ENCODE measurements around the gene GAL3ST1. TPM values are rescaled to one million over a fixed set of nuclear protein-coding genes. Genes with fewer than 3 reads are reported as not detected.
"Not testable (repeated sequence)": the region's sequence is repeated elsewhere in the genome, so short reads cannot be mapped to it uniquely, and the experiment has no call there.

GAL3ST1 gene
- total RNA-seq, 1 donor from 2014 or later: 0.19 TPM

- DNase-seq (ENCODE audit: missing footprints): no peak
- intact Hi-C loops (cut with DNase I): no loop called here
- no peak for ATAC-seq
These were observed 27.6 kb upstream of the GAL3ST1 start for GRCh38 chr22:30602049-30602448.

- ATAC-seq: no peak
- no peak for DNase-seq (ENCODE audit: missing footprints)
- intact Hi-C loops (cut with DNase I): no loop called here
These were observed 27.0 kb upstream of the GAL3ST1 start for GRCh38 chr22:30601464-30601863.

GRCh38 chr22:30600921-30601320, 26.5 kb upstream of the GAL3ST1 start:
- intact Hi-C loops (cut with DNase I): no loop called here
- ATAC-seq (no peak), DNase-seq (ENCODE audit: missing footprints) (no peak)

GRCh38 chr22:30598986-30599385, 24.5 kb upstream of the GAL3ST1 start:
- intact Hi-C loops (cut with DNase I): no loop called here
- no peak for ATAC-seq
- no peak for DNase-seq (ENCODE audit: missing footprints)

GRCh38 chr22:30596886-30597285, 22.4 kb upstream of the GAL3ST1 start:
- DNase-seq (ENCODE audit: missing footprints) (peak; percentile 57), ATAC-seq (no peak)
- intact Hi-C loops (cut with DNase I): no loop called here

GRCh38 chr22:30596199-30596598, 21.7 kb upstream of the GAL3ST1 start:
- ATAC-seq (no peak), DNase-seq (ENCODE audit: missing footprints) (no peak)
- intact Hi-C loops (cut with DNase I): no loop called here

GRCh38 chr22:30592360-30592713, 17.9 kb upstream of the GAL3ST1 start:
- not testable (repeated sequence) for ATAC-seq; DNase-seq (ENCODE audit: missing footprints)
- intact Hi-C loops (cut with DNase I): loop anchor here (2.0 kb wide), 1 partner anchor 42 kb away; the partner anchor contains the start of gene SLC35E4

- peak; percentile 96 for DNase-seq (ENCODE audit: missing footprints)
- ATAC-seq: peak; percentile 100
- intact Hi-C loops (cut with DNase I): loop anchor here (2.0 kb wide), 1 partner anchor 43 kb away; the partner anchor contains the start of gene SLC35E4
These were observed 17.3 kb upstream of the GAL3ST1 start, which contains the start of gene PES1 for GRCh38 chr22:30591588-30592359. Gene PES1, minus strand, starts transcription at chr22:30591910. Its CDS starts 77 bp downstream, at chr22:30591833.

GRCh38 chr22:30591191-30591587, 16.7 kb upstream of the GAL3ST1 start:
- intact Hi-C loops (cut with DNase I): no loop called here

GRCh38 chr22:30586414-30586813, 11.9 kb upstream of the GAL3ST1 start:
- no peak for DNase-seq (ENCODE audit: missing footprints)
- ATAC-seq: no peak
- intact Hi-C loops (cut with DNase I): no loop called here

More at GRCh38 chr22:30591191-30591587, 16.7 kb upstream of the GAL3ST1 start:
- DNase-seq (ENCODE audit: missing footprints) (no peak), ATAC-seq (no peak)

GRCh38 chr22:30584441-30584840, 10.0 kb upstream of the GAL3ST1 start:
- intact Hi-C loops (cut with DNase I): no loop called here
- ATAC-seq (no peak), DNase-seq (ENCODE audit: missing footprints) (no peak)

- DNase-seq (ENCODE audit: missing footprints) (no peak), ATAC-seq (no peak)
- intact Hi-C loops (cut with DNase I): no loop called here
These were observed 8.5 kb upstream of the GAL3ST1 start for GRCh38 chr22:30582788-30583545.

GRCh38 chr22:30582051-30582450, 7.6 kb upstream of the GAL3ST1 start:
- DNase-seq (ENCODE audit: missing footprints) (no peak), ATAC-seq (no peak)
- intact Hi-C loops (cut with DNase I): no loop called here

GRCh38 chr22:30580896-30581295, 6.4 kb upstream of the GAL3ST1 start:
- ATAC-seq (no peak), DNase-seq (ENCODE audit: missing footprints) (no peak)
- intact Hi-C loops (cut with DNase I): no loop called here

GRCh38 chr22:30578481-30578880, 4.0 kb upstream of the GAL3ST1 start:
- ATAC-seq: no peak
- no peak for DNase-seq (ENCODE audit: missing footprints)
- intact Hi-C loops (cut with DNase I): no loop called here

- ATAC-seq (no peak), DNase-seq (ENCODE audit: missing footprints) (no peak)
- intact Hi-C loops (cut with DNase I): no loop called here
These were observed 1.4 kb upstream of the GAL3ST1 start for GRCh38 chr22:30575859-30576258.

- intact Hi-C loops (cut with DNase I): no loop called here
- ATAC-seq (peak; percentile 38), DNase-seq (ENCODE audit: missing footprints) (no peak)
These were observed 669 bp upstream of the GAL3ST1 start for GRCh38 chr22:30574997-30575671.

- intact Hi-C loops (cut with DNase I): no loop called here
- DNase-seq (ENCODE audit: missing footprints): no peak
- no peak for ATAC-seq
These were observed 821 bp downstream of the GAL3ST1 start for GRCh38 chr22:30573594-30574094.

- no peak for ATAC-seq
These were observed 1.4 kb downstream of the GAL3ST1 start for GRCh38 chr22:30572840-30573593.

More at GRCh38 chr22:30572840-30573593, 1.4 kb downstream of the GAL3ST1 start:
- intact Hi-C loops (cut with DNase I): no loop called here
- no peak for DNase-seq (ENCODE audit: missing footprints)
